Caco-2 (cell line): ENCODE results near the gene DPAGT1. TPM values are rescaled to one million over a fixed set of nuclear protein-coding genes. Genes with fewer than 3 reads are reported as not detected.

Source experiments
- BruUV-seq: library from RNA; stranded (reverse); fragments of 400-500 nt; replicated peaks from 2 replicates; lab custom pipeline; 2021; lab: Mats Ljungman, UMichigan
- CTCF ChIA-PET: fragments of 300-600 bp; sonication (Branson Sonifier 250); formaldehyde crosslinking; loops from one replicate; lab custom pipeline; 2022; ENCODE audit warnings: antibody characterized with exemption; lab: Charles Lee
- POLR2A ChIA-PET: fragments of 300-600 bp; sonication (Branson Sonifier 250); formaldehyde crosslinking; loops from one replicate; lab custom pipeline; 2022; ENCODE audit warnings: antibody characterized with exemption; lab: Charles Lee
- DNase-seq, 2 experiments: peaks; one replicate each; pipeline versions ENCODE4 v3.0.0 to v3.0.0-alpha.2; 2020 to 2022
- H3K27me3 ChIP-seq: replicated peaks from 2 replicates; pipeline ENCODE4 v1.6.0; 2011; ENCODE audit warnings: low read length; ENCODE audit not compliant: control insufficient read depth, insufficient read depth
- H3K36me3 ChIP-seq: 2 replicates; pipeline ENCODE4 v1.5.1; 2011; ENCODE audit warnings: low read length; ENCODE audit not compliant: control insufficient read depth, insufficient read depth
- H3K4me1 ChIP-seq: fragments of 250-450 bp; sonication (Bioruptor Pico); 2 replicates; pipeline ENCODE4 v1.5.1; 2020; ENCODE audit warnings: mild to moderate bottlenecking
- H3K4me3 ChIP-seq: 2 replicates; pipeline ENCODE4 v1.5.1; 2011; ENCODE audit warnings: low read depth, mild to moderate bottlenecking, control low read depth, low read length
- H3K9me3 ChIP-seq: fragments of 250-450 bp; sonication (Bioruptor Pico); 2 replicates; pipeline ENCODE4 v1.5.1; 2020; ENCODE audit warnings: mild to moderate bottlenecking, moderate library complexity
- H3K27ac Mint-ChIP-seq: one replicate; pipeline ENCODE4 v1.8.0; 2022; ENCODE audit warnings: mixed read lengths; ENCODE audit not compliant: unreplicated experiment
- H3K27me3 Mint-ChIP-seq: one replicate; pipeline ENCODE4 v1.8.0; 2022; ENCODE audit warnings: mixed read lengths; ENCODE audit not compliant: insufficient read depth, unreplicated experiment
- H3K36me3 Mint-ChIP-seq: one replicate; pipeline ENCODE4 v1.8.0; 2022; ENCODE audit warnings: mild to moderate bottlenecking, mixed read lengths; ENCODE audit not compliant: insufficient read depth, unreplicated experiment
- H3K4me1 Mint-ChIP-seq: one replicate; pipeline ENCODE4 v1.8.0; 2022; ENCODE audit warnings: low read depth, mixed read lengths; ENCODE audit not compliant: unreplicated experiment
- H3K4me3 Mint-ChIP-seq: one replicate; pipeline ENCODE4 v1.8.0; 2022; ENCODE audit warnings: mild to moderate bottlenecking, moderate library complexity, mixed read lengths; ENCODE audit not compliant: unreplicated experiment
- H3K9me3 Mint-ChIP-seq: one replicate; pipeline ENCODE4 v1.8.0; 2022; ENCODE audit warnings: mixed read lengths; ENCODE audit not compliant: unreplicated experiment
- intact Hi-C: fragments of 100-400 bp; cut with micrococcal nuclease; formaldehyde crosslinking; loops from one replicate; pipeline ENCODE4 v1.10.0; 2022; ENCODE audit not compliant: unreplicated experiment
- total RNA-seq: library from RNA; stranded (reverse); gene quantifications from 2 replicates; pipeline ENCODE4 v1.2.3, GENCODE V29; 2022
- TF ChIP-seq, protein P1 (sequence below), 2 experiments: fragments of 200-600 bp in 1 of 2; IDR thresholded peaks; 1 replicate in 1 of 2; 2 replicates in 1 of 2; pipeline versions ENCODE4 v1.5.1 to v1.8.0; 2011 to 2022; ENCODE audit warnings: antibody characterized with exemption in 1 of 2, control low read depth in 1 of 2, inconsistent platforms in 1 of 2, low read depth in 1 of 2, low read length in 1 of 2, mild to moderate bottlenecking in 1 of 2, moderate library complexity in 1 of 2; ENCODE audit not compliant: insufficient read depth in 1 of 2, severe bottlenecking in 1 of 2, unreplicated experiment in 1 of 2

DPAGT1 gene
- total RNA-seq, 1 experiment from 2014 or later, result 117 TPM

- H3K27ac Mint-ChIP-seq, result no peak overlapping the region
- H3K9me3 Mint-ChIP-seq, result no peaks in the 10 kb centered on the region
- ChIA-PET CTCF (interaction anchor here (0.7 to 0.9 kb wide), 2 partner anchors 13 to 40 kb away, joined by 3 read pairs; partner anchors contain the start of gene HINFP), POLR2A (interaction anchor here (1.9 kb wide), 1 partner anchor 13 kb away, joined by 6 read pairs; the partner anchor contains the start of gene HINFP)
- Histone ChIP-seq H3K9me3 (no peaks in the 10 kb centered on the region), H3K4me3 (no peak overlapping the region), H3K4me1 (no peaks in the 10 kb centered on the region), H3K27me3 (no peaks in the 10 kb centered on the region), H3K36me3 (peaks cover 11% of the 10 kb centered on the region)
- peaks cover 35% of the 10 kb centered on the region for H3K36me3 Mint-ChIP-seq
- no TSS peak for BruUV-seq
- no peaks in the 10 kb centered on the region for H3K27me3 Mint-ChIP-seq
- H3K4me1 Mint-ChIP-seq, result no peaks in the 10 kb centered on the region
- peak in 1 of 2 experiments; percentile 47 for DNase-seq
- intact Hi-C loops, result no loop called here
- H3K4me3 Mint-ChIP-seq, result no peak overlapping the region
- TF ChIP-seq, protein P1, sequence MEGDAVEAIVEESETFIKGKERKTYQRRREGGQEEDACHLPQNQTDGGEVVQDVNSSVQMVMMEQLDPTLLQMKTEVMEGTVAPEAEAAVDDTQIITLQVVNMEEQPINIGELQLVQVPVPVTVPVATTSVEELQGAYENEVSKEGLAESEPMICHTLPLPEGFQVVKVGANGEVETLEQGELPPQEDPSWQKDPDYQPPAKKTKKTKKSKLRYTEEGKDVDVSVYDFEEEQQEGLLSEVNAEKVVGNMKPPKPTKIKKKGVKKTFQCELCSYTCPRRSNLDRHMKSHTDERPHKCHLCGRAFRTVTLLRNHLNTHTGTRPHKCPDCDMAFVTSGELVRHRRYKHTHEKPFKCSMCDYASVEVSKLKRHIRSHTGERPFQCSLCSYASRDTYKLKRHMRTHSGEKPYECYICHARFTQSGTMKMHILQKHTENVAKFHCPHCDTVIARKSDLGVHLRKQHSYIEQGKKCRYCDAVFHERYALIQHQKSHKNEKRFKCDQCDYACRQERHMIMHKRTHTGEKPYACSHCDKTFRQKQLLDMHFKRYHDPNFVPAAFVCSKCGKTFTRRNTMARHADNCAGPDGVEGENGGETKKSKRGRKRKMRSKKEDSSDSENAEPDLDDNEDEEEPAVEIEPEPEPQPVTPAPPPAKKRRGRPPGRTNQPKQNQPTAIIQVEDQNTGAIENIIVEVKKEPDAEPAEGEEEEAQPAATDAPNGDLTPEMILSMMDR (IDR thresholded peaks at IDR 0.05; ENCODE audit: insufficient read depth in 1 of 2, low read depth in 1 of 2, low read length in 1 of 2, severe bottlenecking in 1 of 2, unreplicated experiment in 1 of 2), result peak; percentile 74
Measured at GRCh38 chr11:119134389-119134978, 32.8 kb upstream of the DPAGT1 start.

GRCh38 chr11:119130662-119131061, 29.0 kb upstream of the DPAGT1 start:
- H3K4me3 Mint-ChIP-seq, result no peak overlapping the region

DNA sequence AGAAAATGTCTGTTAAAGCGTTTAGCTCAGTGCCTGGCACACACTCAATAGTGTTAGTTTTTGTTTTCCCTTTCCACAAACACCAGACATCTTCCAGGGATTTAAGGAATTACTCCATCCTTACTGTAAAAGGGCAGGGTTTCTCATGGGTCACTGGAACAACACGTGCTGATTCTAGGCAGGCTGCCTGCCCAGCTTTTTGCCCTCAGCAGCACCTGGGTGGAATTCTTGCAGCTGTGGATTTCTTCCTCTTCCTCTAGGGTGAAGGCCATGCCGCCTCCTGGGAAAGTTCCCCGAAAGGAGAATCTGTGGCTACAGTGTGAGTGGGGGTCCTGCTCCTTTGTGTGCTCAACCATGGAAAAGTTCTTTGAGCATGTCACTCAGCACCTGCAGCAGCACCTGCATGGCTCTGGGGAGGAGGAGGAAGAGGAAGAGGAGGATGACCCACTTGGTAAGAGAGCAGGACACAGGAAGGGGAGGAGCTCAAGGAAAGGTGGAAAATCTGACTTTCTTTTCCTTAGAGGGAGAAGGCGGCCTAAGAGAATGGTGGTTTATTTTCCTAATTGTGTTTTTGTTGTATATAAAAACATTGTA, 25.1 kb upstream of the DPAGT1 start:
- no peaks in the 10 kb centered on the region for H3K27me3 ChIP-seq
- no peak for DNase-seq
- no peak overlapping the region for H3K4me3 ChIP-seq
- POLR2A ChIA-PET, result interaction anchor here (1.0 kb wide), 1 partner anchor 25 kb away, joined by 5 read pairs; the partner anchor contains the start of gene DPAGT1
- TF ChIP-seq, protein P1 (IDR thresholded peaks at IDR 0.05; ENCODE audit: insufficient read depth in 1 of 2, low read depth in 1 of 2, low read length in 1 of 2, severe bottlenecking in 1 of 2, unreplicated experiment in 1 of 2), result no peak
- H3K36me3 ChIP-seq, result peaks cover 13% of the 10 kb centered on the region
- peaks cover 14% of the 10 kb centered on the region for H3K4me1 ChIP-seq
- peaks cover 15% of the 10 kb centered on the region for H3K4me1 Mint-ChIP-seq
- peaks cover 64% of the 10 kb centered on the region for H3K36me3 Mint-ChIP-seq
- no peaks in the 10 kb centered on the region for H3K9me3 Mint-ChIP-seq
- intact Hi-C loops, result no loop called here
- BruUV-seq, result no TSS peak
- H3K27ac Mint-ChIP-seq, result no peak overlapping the region
- no peaks in the 10 kb centered on the region for H3K27me3 Mint-ChIP-seq
- no peak overlapping the region for H3K4me3 Mint-ChIP-seq
- CTCF ChIA-PET, result interaction anchor here (1.2 kb wide), 1 partner anchor 25 kb away, joined by 4 read pairs; no protein-coding TSS in a partner anchor
- H3K9me3 ChIP-seq, result no peaks in the 10 kb centered on the region

More at GRCh38 chr11:119130662-119131061, 29.0 kb upstream of the DPAGT1 start:
- Mint-ChIP-seq H3K27ac (no peak overlapping the region), H3K27me3 (no peaks in the 10 kb centered on the region), H3K4me1 (peaks cover 7% of the 10 kb centered on the region), H3K9me3 (no peaks in the 10 kb centered on the region), H3K36me3 (peaks cover 60% of the 10 kb centered on the region)
- intact Hi-C loops, result no loop called here
- Histone ChIP-seq H3K27me3 (no peaks in the 10 kb centered on the region), H3K4me1 (peaks cover 3% of the 10 kb centered on the region), H3K9me3 (no peaks in the 10 kb centered on the region), H3K4me3 (no peak overlapping the region), H3K36me3 (peaks cover 14% of the 10 kb centered on the region)
- TF ChIP-seq, protein P1 (IDR thresholded peaks at IDR 0.05; ENCODE audit: insufficient read depth in 1 of 2, low read depth in 1 of 2, low read length in 1 of 2, severe bottlenecking in 1 of 2, unreplicated experiment in 1 of 2), result no peak
- no peak for DNase-seq
- CTCF ChIA-PET, result no interaction called here
- POLR2A ChIA-PET, result no interaction called here
- BruUV-seq, result no TSS peak
